Activated naive CD8-positive, alpha-beta T cell (primary cell): ENCODE data around the gene CYB561.

Source experiments
- H3K27ac Mint-ChIP-seq: one replicate; pipeline ENCODE4 v1.8.0; 2021; ENCODE audit warnings: mixed read lengths
- H3K27me3 Mint-ChIP-seq: one replicate; pipeline ENCODE4 v1.8.0; 2021; ENCODE audit warnings: mixed read lengths
- H3K36me3 Mint-ChIP-seq: one replicate; pipeline ENCODE4 v1.8.0; 2021; ENCODE audit warnings: mixed read lengths
- H3K4me1 Mint-ChIP-seq: one replicate; pipeline ENCODE4 v1.8.0; 2021; ENCODE audit warnings: low read depth, mixed read lengths
- H3K4me3 Mint-ChIP-seq: one replicate; pipeline ENCODE4 v1.8.0; 2021; ENCODE audit warnings: mild to moderate bottlenecking, mixed read lengths
- H3K9me3 Mint-ChIP-seq: one replicate; pipeline ENCODE4 v1.8.0; 2021; ENCODE audit warnings: low read depth, mixed read lengths

CYB561 gene

DNA sequence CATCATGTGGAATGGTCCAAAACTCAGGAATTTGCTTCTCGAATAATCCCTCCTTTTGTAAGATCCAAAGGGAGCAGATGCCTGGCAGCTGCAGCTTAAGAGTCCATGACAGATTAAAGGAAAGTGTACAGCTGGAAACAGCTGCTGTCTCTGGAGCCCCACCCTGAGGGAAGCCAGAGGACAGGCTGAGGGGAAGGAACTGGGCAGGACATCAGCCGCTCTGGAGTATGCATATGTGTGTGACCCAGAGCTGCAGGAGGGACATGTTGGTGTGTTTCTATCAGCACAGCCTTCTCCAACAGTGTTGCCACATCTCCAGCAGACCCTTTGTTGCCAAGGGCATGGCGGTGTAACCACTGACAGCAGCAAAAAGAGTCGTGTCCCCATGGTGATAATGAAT lies 46.2 kb downstream of the CYB561 start:
- Mint-ChIP-seq H3K27ac (no peak overlapping the region), H3K27me3 (no peaks in the 10 kb centered on the region), H3K36me3 (peaks cover 15% of the 10 kb centered on the region), H3K4me3 (no peak overlapping the region), H3K4me1 (no peaks in the 10 kb centered on the region), H3K9me3 (no peaks in the 10 kb centered on the region)

GRCh38 chr17:63399316-63399715 lies 46.8 kb downstream of the CYB561 start:
- Mint-ChIP-seq H3K4me3 (no peak overlapping the region), H3K4me1 (no peaks in the 10 kb centered on the region), H3K9me3 (no peaks in the 10 kb centered on the region), H3K27me3 (no peaks in the 10 kb centered on the region), H3K36me3 (peaks cover 19% of the 10 kb centered on the region), H3K27ac (no peak overlapping the region)

GRCh38 chr17:63398680-63399079 lies 47.4 kb downstream of the CYB561 start:
- Mint-ChIP-seq H3K4me1 (no peaks in the 10 kb centered on the region), H3K9me3 (no peaks in the 10 kb centered on the region), H3K27ac (no peak overlapping the region), H3K27me3 (no peaks in the 10 kb centered on the region), H3K36me3 (peaks cover 19% of the 10 kb centered on the region), H3K4me3 (no peak overlapping the region)

DNA sequence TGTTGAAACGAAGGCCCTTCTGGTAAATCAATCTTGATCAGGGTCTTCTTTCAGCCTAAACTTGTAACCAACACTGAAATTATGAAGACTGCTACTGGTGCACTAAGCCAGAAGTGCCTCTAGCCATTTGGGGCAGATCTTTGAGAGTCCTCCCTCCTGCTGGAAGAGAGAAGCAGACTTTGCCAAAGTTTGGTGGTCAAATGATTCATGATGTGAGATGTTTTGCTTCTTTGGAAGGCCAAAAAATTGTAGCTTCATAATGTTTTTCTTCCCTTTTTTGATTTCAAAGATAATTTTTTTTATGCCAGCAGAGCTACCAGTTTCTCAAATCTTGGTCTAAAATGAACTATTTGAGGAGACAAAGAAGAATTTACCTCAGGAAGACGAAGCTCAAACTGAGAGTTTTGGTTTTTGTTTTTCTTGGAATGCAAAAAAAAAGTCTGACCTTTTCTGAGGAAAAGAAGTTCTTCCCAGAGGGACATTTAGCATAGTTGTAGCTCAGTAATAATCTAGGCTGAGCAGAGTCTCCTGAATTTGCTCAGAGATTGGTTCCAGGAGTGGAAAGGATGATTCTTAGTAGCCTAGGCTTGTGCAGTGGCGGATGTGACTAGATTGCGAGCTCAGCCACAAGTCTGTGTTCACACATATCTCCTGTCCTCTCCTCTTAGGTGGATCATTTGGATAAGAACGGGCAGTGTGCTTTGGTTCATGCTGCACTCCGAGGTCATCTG lies 50.9 kb downstream of the CYB561 start:
- no peak overlapping the region for H3K27ac Mint-ChIP-seq
- H3K4me3 Mint-ChIP-seq: no peak overlapping the region
- no peaks in the 10 kb centered on the region for H3K27me3 Mint-ChIP-seq
- no peaks in the 10 kb centered on the region for H3K4me1 Mint-ChIP-seq
- no peaks in the 10 kb centered on the region for H3K9me3 Mint-ChIP-seq
- H3K36me3 Mint-ChIP-seq: peaks cover 17% of the 10 kb centered on the region

DNA sequence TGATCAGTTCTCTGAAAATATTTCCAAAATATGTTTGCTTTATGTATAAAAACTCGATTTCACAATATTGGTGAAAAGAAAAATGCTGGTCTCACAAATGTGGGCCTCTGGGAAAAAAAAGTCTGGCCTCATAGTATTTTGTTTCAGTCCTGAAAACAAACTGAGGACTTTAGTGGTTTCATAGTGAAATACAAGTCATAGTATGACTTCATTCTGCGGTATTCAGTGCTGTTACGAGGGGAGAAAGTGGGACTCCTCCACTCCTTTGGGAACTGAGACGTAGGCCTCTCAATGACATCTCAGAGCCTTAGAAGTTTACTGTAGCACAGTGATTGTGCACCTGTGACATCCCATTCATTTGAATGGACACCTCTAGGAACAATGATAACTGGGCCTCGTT lies 56.0 kb downstream of the CYB561 start:
- H3K27ac Mint-ChIP-seq: no peak overlapping the region
- H3K27me3 Mint-ChIP-seq: no peaks in the 10 kb centered on the region
- H3K9me3 Mint-ChIP-seq: no peaks in the 10 kb centered on the region
- no peaks in the 10 kb centered on the region for H3K4me1 Mint-ChIP-seq
- peaks cover 16% of the 10 kb centered on the region for H3K36me3 Mint-ChIP-seq
- no peak overlapping the region for H3K4me3 Mint-ChIP-seq

- Mint-ChIP-seq H3K36me3 (peaks cover 9% of the 10 kb centered on the region), H3K27ac (no peak overlapping the region), H3K4me3 (no peak overlapping the region), H3K27me3 (no peaks in the 10 kb centered on the region), H3K9me3 (no peaks in the 10 kb centered on the region), H3K4me1 (no peaks in the 10 kb centered on the region)
Measured at GRCh38 chr17:63387656-63388340, 58.3 kb downstream of the CYB561 start.

DNA sequence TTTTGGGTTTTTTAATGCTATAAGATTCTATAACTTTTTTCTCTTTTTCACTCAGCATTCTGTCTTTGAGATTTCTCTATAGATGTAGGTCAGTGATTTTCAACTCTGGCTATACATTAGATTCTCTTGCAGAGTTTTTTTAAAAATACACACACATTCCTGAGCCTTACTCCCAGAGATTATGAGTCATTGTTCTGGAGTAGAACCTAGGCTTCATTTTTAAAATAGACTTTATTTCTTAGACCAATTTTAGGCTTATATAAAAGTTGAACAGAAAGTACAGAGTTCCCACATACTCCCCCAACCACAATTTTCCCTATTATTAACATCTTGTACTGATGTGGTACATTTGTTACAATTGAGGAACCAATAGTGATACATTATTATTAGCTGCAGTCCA lies 63.3 kb downstream of the CYB561 start:
- no peak overlapping the region for H3K4me3 Mint-ChIP-seq
- no peaks in the 10 kb centered on the region for H3K27me3 Mint-ChIP-seq
- H3K9me3 Mint-ChIP-seq: no peaks in the 10 kb centered on the region
- H3K4me1 Mint-ChIP-seq: no peaks in the 10 kb centered on the region
- no peak overlapping the region for H3K27ac Mint-ChIP-seq
- H3K36me3 Mint-ChIP-seq: peaks cover 7% of the 10 kb centered on the region
